Measurements from ENCODE around the gene MKRN2OS. TPM values are rescaled to one million over a fixed set of nuclear protein-coding genes. Genes with fewer than 3 reads are reported as not detected.

The MKRN2OS gene
- polyA plus RNA-seq, 2 of the 4 experiments (the other 2 are of a cell fraction), result not detected

DNA sequence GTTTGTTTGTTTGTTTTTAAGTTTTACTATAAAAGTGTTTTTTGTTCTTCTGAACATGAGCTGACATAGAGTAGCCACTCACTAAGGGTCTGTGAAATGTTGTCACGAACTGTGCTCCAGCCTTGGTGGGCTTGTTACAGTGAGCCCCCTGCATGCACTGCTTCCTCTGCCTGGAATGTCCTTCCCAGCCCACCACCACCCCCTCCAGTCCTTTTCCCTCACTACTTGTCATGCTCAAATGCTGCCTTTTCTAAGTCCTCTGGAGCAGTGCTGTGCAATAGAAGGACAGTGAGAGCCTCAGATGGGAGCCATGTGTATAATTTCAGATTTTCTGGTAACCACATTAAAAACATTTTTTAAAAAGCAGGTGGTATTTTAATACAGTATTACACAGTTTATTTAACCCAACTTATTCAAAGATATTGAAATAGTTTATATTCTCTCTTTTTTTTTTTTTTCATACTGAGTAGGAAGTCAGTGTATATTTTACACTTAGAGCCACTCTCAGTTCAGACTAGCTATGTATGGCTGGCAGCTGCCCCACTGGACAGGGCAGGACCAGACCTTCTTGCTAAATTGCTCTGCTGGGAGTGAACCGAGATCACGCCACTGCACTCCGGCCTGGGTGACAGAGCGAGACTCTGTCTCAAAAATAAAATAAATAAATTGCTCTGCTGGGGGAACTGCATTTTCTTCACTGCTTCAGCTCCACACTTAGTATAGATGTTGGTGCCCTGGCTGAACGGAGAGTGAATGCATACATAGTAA lies 26.9 kb downstream of the MKRN2OS start (continued):
- TF ChIP-seq, protein P1, sequence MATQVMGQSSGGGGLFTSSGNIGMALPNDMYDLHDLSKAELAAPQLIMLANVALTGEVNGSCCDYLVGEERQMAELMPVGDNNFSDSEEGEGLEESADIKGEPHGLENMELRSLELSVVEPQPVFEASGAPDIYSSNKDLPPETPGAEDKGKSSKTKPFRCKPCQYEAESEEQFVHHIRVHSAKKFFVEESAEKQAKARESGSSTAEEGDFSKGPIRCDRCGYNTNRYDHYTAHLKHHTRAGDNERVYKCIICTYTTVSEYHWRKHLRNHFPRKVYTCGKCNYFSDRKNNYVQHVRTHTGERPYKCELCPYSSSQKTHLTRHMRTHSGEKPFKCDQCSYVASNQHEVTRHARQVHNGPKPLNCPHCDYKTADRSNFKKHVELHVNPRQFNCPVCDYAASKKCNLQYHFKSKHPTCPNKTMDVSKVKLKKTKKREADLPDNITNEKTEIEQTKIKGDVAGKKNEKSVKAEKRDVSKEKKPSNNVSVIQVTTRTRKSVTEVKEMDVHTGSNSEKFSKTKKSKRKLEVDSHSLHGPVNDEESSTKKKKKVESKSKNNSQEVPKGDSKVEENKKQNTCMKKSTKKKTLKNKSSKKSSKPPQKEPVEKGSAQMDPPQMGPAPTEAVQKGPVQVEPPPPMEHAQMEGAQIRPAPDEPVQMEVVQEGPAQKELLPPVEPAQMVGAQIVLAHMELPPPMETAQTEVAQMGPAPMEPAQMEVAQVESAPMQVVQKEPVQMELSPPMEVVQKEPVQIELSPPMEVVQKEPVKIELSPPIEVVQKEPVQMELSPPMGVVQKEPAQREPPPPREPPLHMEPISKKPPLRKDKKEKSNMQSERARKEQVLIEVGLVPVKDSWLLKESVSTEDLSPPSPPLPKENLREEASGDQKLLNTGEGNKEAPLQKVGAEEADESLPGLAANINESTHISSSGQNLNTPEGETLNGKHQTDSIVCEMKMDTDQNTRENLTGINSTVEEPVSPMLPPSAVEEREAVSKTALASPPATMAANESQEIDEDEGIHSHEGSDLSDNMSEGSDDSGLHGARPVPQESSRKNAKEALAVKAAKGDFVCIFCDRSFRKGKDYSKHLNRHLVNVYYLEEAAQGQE (IDR thresholded peaks at IDR 0.05), result no peak
- TF ChIP-seq NR3C1 (IDR thresholded peaks at IDR 0.05), result no peak
- TF ChIP-seq, protein P2, sequence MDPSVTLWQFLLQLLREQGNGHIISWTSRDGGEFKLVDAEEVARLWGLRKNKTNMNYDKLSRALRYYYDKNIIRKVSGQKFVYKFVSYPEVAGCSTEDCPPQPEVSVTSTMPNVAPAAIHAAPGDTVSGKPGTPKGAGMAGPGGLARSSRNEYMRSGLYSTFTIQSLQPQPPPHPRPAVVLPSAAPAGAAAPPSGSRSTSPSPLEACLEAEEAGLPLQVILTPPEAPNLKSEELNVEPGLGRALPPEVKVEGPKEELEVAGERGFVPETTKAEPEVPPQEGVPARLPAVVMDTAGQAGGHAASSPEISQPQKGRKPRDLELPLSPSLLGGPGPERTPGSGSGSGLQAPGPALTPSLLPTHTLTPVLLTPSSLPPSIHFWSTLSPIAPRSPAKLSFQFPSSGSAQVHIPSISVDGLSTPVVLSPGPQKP (IDR thresholded peaks at IDR 0.05; ENCODE audit: low read depth, low read length), result no peak
- TF ChIP-seq RCOR1 (IDR thresholded peaks at IDR 0.05; ENCODE audit: low read depth, low read length), result no peak
- no peak for TF ChIP-seq HDAC2 (IDR thresholded peaks at IDR 0.05)
- no peak for TF ChIP-seq CHD2 (IDR thresholded peaks at IDR 0.05; ENCODE audit: low read length, partially characterized antibody)
- no peak for TF ChIP-seq RFX5 (IDR thresholded peaks at IDR 0.05)
- no peak for TF ChIP-seq ZC3H11A (IDR thresholded peaks at IDR 0.05)
- no peak for TF ChIP-seq KDM5A (IDR thresholded peaks at IDR 0.05)
- TF ChIP-seq CBX2 (IDR thresholded peaks at IDR 0.05; ENCODE audit: borderline replicate concordance, low read depth), result no peak

DNA sequence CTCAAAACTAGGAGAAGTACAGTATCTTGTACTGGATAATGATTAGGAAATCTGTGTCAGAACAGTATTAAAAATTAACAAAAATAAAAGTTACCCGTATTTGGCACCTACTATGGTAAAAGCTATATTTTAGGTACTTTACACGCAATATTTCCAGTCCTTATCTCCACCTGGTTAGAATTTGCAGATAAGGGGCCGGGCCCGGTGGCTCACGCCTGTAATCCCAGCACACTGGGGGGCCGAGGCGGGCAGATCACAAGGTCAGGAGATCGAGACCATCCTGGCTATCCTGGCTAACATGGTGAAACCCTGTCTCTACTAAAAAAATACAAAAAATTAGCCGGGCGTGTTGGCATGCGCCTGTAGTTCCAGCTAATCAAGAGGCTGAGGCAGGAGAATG lies 28.4 kb downstream of the MKRN2OS start:
- DNase-seq (ENCODE audit: low read depth in 1 of 2, low spot score in 1 of 2) (no peak), ATAC-seq (no peak), FAIRE-seq (no peak)
- Histone ChIP-seq H3K4me1 (no peaks in the 10 kb centered on the region), H3K4me3 (no peak overlapping the region), H3K9me3 (no peaks in the 10 kb centered on the region), H3K4me2 (no peak overlapping the region), H3K27ac (no peak overlapping the region)
- WGBS (ENCODE audit: missing lambda C conversion rate), result 95% methylated on average over 11 of the region's 11 CpGs
- ChIA-PET CTCF (interaction anchor here (1.4 kb wide), 1 partner anchor 37 kb away, joined by 4 read pairs; no protein-coding TSS in a partner anchor), POLR2A (no interaction called here)
- TF ChIP-seq, protein P3, sequence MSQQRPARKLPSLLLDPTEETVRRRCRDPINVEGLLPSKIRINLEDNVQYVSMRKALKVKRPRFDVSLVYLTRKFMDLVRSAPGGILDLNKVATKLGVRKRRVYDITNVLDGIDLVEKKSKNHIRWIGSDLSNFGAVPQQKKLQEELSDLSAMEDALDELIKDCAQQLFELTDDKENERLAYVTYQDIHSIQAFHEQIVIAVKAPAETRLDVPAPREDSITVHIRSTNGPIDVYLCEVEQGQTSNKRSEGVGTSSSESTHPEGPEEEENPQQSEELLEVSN (IDR thresholded peaks at IDR 0.05; ENCODE audit: borderline replicate concordance, low read depth), result no peak
- TF ChIP-seq, protein P4, sequence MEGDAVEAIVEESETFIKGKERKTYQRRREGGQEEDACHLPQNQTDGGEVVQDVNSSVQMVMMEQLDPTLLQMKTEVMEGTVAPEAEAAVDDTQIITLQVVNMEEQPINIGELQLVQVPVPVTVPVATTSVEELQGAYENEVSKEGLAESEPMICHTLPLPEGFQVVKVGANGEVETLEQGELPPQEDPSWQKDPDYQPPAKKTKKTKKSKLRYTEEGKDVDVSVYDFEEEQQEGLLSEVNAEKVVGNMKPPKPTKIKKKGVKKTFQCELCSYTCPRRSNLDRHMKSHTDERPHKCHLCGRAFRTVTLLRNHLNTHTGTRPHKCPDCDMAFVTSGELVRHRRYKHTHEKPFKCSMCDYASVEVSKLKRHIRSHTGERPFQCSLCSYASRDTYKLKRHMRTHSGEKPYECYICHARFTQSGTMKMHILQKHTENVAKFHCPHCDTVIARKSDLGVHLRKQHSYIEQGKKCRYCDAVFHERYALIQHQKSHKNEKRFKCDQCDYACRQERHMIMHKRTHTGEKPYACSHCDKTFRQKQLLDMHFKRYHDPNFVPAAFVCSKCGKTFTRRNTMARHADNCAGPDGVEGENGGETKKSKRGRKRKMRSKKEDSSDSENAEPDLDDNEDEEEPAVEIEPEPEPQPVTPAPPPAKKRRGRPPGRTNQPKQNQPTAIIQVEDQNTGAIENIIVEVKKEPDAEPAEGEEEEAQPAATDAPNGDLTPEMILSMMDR (IDR thresholded peaks at IDR 0.05), result no peak
- TF ChIP-seq PHF8 (IDR thresholded peaks at IDR 0.05; ENCODE audit: borderline replicate concordance, low read depth), result no peak
- TF ChIP-seq GATA3 (IDR thresholded peaks at IDR 0.05; ENCODE audit: borderline replicate concordance), result no peak
- no peak for TF ChIP-seq NR3C1 (IDR thresholded peaks at IDR 0.05)
- no peak for TF ChIP-seq TFCP2L1 (CRISPR knock-in tag; IDR thresholded peaks at IDR 0.05)

DNA sequence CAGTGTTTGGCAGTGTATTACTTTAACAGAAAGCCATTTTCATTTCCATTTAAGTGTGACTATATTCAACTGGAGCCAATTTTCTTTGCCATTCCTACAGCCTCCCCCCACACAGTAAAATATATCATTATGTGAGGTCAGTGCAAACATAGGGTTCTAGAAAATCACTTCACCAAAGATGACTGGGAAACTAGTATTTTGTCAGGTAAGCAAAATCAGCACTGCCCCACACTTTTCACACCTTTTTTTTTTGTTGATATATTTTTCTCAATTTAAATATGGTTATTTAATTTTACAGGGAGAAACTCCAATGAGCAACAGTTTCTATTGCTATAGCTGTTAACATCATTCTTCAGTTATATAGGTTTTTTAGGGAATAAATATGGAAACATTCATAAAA lies 29.7 kb downstream of the MKRN2OS start:
- CTCF ChIA-PET, result no interaction called here

More for the DNA sequence above, 29.7 kb downstream of the MKRN2OS start:
- FAIRE-seq (no peak), ATAC-seq (no peak), DNase-seq (ENCODE audit: low read depth in 1 of 2, low spot score in 1 of 2) (no peak)
- no peak overlapping the region for H3K4me3 ChIP-seq
- H3K4me1 ChIP-seq, result no peaks in the 10 kb centered on the region
- no peaks in the 10 kb centered on the region for H3K9me3 ChIP-seq
- H3K27ac ChIP-seq, result no peak overlapping the region
- TF ChIP-seq RCOR1 (IDR thresholded peaks at IDR 0.05; ENCODE audit: low read depth, low read length), result no peak
- peak; percentile 76 for TF ChIP-seq MAFK (IDR thresholded peaks at IDR 0.05; ENCODE audit: partially characterized antibody)
- H3K4me2 ChIP-seq, result no peak overlapping the region
- POLR2A ChIA-PET, result no interaction called here

Measured in A549 (cell line).